GM21576 (cell line): ENCODE measurements around the gene PIAS3.
"Not testable (repeated sequence)": the region's sequence is repeated elsewhere in the genome, so short reads cannot be mapped to it uniquely, and the experiment has no call there.

ENCODE experiments used
- ATAC-seq: cut with Tn5 transposase; IDR thresholded peaks from one replicate; pipeline ENCODE4 v1.9.1; 2021; ENCODE audit warnings: mild to moderate bottlenecking, moderate library complexity; ENCODE audit not compliant: unreplicated experiment

Gene PIAS3

DNA sequence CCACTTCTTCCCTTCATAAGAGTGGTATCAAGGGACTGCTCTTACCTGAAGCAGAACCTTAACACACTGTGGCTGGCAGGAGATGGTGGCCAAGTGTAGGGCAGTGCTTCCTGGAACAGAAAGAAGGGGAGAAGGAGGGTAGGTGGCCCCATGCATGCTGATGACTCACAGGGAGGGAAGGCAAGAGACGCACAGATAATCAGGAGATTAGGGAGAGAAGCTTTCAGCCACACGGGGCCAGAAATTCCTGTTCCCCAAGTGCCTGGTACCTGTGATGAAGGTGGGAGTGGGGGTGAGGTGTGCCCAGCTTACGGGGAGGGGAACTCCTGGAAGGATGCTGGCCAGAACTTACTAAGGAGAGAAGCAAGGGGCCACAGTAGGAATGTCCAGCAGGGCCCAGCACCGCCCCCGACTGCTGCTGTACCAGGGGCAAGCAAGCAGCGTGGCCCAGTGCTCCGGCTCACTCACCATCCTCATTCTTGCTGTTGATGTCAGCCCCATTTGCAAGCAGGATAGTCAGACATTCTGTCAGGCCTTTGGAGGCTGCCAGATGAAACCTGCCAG, 19.1 kb upstream of the PIAS3 start:
- no peak for ATAC-seq

DNA sequence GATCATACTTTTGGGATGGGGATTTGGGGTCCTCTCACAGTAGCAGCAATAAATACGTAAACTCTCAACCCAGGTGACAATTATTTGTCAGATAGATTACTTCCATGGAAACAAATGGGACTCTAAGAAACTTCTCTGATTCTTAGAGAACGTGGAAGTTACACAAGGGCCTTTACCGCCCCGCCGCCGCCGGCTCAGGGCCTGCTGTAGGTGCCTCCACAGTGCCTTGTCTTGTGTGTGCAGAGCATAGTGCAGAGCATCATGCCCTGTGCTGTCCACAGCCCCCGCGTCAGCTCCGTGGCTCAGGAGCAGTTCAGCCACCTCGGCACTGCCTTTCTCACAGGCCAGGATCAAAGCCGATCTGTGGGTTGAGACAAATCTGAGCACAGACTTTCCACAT, 15.8 kb upstream of the PIAS3 start:
- ATAC-seq, result no peak

DNA sequence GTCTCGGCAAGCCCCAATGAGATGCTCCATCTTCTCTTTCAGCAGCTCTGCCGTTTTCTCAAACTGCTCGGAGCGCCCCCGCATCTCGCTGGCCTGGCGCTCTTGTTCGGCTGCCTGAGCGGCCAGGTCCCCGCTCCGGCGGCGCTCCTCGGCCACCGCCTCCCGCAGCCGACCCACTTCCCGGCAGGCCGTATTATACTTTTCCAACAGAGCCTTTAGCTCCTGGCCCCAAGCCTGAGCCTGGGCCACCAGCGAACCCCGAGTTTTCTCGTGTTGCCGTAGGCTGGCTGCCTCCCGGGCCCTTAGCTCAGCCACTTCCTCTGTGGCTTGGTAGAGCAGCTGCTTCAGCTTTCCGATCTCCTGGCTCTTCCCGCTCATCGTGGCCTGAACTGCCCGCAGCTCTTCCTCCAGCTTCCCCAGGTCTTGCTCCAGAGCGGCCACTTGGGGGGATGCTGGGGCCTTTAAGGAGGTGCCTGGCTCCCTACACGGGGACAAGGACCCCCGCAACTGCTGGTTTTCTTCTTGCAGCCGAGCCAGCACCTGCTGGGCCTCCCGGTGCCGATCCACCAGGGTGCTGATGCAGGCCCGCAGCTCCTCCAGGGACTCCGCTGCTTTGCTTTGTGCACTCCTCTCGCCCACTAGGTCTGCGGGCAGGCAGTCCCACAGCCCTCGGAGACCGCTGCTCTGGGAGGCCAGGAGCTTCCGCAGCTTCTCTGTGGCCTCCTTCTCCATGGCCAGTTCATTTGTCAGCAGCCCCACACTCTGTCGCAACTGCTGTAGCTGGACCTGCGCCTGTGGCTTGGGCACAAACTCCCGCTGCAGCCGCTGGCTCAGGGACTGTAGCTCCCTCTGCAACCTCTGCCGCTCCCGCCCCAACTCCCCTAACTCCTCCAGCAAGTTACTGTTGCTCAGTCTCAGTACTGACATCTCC, 13.4 kb upstream of the PIAS3 start:
- no peak for ATAC-seq

DNA sequence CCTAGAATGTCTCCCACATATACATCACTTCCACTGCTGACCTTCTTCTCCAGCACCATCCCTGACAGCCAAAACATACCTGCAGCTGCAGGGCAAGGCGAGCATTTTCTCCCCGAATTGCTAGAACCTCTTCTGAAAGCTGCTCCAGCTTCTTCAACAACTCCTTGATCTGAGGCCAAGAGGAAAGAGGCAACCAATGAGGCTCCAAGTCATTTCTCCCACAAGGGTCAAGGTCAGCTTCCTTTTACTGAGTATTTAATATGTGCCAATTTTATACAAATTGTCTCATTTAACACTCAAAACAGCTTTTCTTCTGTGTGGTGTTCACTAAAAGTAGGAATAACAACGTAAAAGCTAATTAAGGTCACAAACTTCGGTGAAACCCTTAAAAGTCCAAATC, 9.4 kb upstream of the PIAS3 start:
- no peak for ATAC-seq

DNA sequence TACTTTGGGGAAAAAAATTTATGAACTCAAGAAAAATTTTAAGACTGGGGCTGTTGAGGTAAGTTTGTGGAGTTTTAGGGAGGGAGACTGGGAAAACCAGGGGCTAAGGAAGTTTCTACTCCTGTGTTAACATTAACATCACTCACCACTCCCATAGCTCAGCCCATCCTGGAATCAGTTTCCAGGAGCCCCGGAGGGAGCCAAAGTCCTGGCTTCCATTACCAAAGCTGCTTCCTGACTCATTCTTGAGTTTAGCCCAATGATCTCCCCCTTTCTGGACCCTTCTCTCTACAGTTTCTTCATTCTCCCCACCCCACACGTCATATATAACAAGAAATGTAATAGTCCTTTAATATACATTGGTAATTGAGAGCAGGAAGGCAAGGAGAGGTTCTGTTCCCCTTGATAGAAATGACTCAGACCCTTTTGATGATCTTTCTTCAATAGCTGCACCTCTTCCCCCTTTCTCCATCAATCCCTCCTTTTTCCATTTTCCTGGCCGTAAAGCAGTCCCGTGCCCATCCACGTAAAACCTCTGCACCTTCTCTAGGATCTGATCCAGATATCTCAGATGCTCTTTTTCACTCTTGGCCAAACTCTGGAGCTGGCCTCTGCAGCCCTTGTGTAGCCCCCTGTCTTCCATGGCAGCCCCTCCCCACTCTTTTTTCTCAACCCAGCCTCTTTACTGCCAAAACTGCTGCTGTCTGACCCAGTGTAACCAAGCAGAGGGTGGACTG, 4.6 kb upstream of the PIAS3 start:
- no peak for ATAC-seq

DNA sequence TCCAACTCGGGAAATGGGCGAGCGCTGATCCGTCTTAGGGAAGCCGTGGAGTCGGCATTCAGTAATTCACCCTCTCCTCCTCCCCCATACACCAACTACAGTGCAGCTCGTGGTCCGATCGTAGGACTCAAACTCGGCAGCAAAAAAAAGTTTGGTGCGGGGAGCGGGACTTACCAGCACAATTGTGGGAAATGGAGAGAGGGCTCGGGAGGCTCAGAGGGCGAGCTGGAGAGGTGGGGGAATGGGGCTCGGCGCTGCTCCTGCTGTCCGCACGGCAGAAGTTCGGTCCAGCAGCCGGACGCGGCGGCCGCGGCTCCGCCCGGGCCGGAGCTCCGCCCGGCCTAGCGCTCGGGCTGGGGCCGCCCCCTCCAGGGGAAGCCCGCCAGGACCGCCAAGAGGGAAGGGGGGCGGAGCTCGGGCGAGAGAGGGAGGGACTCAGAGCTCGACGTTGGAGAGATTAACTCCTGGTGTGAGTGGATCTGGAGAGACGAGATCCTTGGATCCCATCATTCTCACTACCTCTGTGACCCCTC, 676 bp upstream of the PIAS3 start:
- ATAC-seq, result peak; percentile 54

DNA sequence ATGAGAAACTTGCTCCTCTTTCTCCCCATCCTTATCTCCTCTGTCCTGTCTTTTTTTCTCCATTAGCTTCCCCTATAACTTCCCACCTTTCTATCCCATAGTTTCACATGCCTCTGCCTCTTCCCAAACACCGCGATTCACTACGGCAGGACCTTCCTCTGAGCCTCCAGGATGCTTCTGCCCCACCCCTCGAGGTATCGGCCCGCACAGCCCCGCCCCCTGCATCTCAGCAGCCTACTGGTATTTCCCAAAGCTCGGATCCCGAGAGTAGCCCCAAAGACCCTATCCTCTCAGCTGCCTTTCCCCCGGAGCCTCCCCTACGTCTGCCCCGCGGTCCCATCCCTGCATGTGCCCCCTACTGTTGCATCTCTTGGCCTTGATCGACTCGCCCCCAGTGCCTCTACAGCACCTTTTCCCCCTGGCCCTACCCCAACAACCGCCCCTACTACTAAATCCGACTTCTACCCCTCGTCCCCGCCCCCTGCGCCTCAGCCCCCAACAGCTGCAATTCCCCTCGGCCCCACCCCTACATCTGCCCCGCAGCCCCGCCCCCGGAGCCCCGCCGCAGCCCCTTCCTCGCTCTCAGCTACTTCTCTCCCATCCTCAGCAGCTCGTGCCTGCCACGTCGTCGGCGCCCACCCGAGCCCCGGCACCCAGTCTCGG, 512 bp downstream of the PIAS3 start:
- no peak for ATAC-seq

DNA sequence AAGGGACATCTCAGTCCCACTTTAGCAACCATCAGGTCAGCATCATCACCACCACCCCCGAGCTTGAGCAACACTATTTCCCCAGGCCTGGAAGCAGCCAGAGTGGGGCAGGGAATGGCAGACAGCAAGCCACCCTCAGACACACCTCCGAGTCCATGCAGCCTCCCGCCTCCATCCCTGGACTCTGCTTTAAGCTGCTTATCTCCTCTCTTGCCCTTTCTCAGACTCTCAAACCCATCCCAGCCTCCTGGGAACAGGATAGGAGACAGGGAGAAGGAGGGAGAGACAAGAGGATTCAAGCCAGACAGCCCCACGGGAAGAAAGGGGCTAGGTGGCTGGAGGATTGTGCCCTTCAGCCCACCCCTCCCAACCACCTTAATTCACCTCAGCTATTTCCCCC, 1.7 kb downstream of the PIAS3 start:
- ATAC-seq, result no peak

DNA sequence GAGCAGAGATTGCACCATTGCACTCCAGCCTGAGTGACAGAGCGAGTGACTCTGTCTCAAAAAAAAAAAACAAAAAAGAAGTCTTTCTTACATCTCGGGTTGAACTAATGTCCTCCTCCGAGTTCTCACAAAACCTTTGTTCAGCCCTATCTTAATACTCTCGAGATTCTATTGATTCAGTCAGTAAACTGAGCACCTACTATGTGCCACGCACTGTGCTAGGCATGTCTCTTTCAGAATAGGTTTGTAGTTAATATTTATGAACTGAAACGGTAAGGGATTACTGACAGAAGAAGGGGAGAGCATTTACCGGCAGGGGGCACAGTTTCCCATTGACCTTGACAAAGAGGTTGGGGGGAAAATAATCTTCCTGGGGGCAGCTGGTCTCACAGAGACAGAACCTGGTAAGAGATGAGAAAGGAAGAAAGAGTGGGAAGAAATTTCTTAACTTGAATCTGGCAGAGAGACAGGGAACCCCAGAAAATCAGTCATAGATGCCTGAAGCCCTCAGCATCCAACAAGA, 3.4 kb downstream of the PIAS3 start:
- no peak for ATAC-seq

DNA sequence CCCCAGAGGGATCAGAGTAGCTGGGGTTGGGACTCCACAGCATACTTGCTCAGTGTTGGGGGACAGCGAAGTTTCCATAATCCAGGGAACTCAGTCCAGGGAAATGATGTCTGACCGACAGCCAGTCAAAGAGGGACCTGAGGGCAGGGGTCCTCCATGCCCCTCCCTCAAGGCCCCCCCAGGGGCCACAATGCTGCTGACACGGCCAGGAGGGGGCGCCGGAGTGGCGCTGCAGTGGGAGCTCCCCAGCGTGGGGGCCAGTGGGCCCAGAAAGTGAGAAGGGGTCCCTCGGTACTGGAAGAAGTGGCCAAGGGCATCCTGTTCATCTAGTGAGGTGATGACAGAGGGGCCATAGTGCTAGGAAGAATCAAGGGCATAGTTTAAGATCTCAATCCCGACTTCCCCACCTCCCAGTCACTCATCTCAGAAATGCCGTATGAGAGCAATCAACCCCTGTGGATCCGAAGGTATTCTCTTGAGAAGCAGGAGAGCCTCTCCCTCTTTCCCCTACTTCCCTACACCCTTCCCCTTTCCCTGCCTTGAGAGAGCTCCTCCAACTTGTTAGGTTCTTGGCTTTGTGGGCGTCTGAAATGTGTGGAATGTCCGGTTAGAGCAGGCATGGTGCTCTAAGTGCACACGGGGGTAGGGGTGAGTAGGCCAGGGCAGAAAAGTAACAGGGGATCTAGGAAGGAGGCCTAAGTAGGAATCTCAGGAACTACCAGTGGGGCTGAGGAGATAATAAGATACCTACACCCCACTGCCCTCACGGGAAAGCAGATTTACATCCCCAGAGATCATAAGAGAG, 9.3 kb downstream of the PIAS3 start:
- ATAC-seq, result no peak

DNA sequence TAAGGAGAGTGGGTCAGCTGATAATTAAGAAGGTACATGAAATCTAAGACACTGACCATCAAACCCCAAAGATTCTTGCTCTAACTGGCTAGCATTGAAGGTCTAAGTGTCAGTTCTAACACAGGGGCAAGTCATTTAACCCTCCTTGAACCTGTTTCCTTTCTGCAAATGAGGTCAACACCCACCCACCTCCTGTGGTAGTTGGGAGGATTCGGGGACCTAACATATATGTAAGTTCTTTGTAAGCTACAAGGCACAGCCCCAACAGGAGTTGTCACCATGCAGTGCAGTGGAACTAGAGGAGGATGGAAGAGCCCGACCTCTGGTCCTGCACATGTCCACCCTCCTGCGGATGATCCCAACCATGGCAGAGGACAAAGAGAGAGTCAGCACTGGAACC, 11.1 kb downstream of the PIAS3 start:
- no peak for ATAC-seq

DNA sequence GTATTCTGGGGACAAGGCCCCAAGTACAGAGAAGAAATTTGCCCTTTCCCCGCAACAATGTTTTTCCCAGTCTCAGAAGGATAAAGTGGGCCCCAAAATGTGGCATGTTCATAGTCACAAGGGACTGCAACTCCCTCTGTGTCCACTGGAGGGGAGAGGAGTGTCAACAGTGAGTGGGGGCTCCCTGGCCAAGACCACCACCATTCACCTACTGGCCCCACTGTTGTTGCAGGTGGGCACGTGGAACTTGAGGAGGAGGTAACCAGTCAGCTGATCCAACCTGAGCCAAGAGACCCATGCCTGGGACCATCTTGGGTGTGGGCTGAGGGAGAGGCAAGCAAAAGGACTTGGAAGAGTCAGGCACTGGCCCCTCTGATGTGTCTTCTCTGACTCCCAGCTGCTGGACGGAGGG, 12.7 kb downstream of the PIAS3 start:
- no peak for ATAC-seq

DNA sequence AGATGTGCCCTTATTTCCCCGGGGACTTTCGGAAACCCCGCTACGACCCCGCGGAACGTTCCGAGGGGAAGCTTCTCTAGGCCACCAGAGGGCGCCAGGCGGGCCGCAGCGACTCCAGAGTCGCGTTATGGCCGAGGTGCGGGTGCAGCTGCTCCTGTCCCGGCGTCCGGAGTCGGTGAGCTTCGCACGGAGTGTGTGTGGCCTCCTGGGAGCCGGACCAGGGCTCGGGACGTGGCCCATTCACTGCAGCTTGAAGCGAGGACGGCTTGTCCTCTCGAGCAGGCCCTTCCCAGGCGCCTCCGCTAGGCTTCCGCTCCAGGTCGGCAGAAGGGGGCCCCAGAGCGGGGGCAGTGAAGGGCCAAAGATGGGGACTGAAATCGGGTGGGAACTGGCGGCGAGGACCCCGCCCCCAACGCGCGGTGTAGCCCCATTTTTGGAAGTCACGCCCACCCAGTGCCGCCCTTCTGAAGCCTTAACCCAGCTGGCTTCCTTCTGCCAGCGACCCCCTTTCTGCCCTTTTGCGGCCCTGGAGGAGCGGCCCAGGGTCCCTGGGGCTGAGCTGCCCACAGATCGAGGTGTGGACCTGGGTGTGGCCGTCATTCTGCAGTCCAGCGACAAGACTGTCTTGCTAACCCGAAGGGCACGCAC, 13.2 kb downstream of the PIAS3 start, which contains the start of gene NUDT17:
Gene NUDT17, plus strand, starts transcription at position 117 of the 648 bp plus-strand sequence. Its CDS starts 11 bp downstream, at position 128.
- ATAC-seq, result peak; percentile 48

DNA sequence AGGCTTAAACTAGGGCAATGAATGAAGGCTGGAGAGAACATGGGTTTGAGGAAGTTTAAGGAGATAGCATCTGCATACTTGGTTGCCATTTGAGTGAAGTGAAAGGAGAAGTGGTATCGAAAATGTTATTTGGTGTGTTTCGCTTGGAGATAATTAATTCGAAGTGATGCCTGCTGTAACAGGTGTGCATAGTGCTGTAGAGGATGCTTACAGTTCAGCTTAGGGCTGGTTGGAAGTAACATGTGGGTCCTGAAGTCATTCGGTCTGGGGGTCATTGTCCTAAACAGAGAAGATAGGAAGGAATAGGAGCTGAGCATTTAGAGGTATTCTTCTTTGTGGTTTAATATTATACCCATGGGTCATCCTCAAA, 13.8 kb downstream of the PIAS3 start:
- ATAC-seq, result peak; percentile 66

DNA sequence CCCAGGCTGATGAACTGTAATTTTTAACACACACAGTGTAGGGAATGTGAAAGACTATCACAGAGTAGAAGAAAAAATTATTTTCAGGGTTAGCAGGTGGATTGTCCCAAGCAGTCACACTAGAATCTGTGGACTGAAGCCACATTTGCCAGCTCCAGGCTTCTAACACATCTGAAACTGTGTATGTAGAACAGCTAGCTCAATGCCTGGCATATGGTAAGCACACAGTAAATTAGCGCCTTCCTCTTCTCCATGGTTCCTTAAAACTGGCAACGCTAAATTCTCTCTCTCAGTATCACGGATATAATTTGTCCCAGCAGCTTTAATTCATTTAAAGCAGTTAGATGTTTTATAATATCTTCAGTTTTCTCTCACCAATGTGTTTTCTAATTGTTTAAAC, 15.8 kb downstream of the PIAS3 start:
- ATAC-seq, result no peak

DNA sequence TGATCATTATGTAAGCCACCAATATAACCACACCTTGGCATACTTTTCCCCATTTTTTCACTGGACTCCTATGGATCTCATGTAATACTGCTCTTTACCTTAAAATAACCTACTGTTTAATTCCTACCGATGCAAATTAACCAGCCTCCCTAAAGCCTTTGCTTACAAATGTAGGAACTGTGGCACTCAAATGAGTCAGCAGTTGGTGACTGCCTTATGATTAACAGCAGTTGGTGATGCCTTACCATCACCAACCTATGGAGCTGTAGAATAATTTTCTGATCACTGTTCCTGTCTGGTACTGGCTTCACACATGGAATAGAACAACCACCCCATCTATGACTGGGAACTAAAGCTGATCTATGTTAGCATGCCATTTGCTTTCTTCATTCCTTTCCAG, 21.2 kb downstream of the PIAS3 start:
- ATAC-seq, result no peak

DNA sequence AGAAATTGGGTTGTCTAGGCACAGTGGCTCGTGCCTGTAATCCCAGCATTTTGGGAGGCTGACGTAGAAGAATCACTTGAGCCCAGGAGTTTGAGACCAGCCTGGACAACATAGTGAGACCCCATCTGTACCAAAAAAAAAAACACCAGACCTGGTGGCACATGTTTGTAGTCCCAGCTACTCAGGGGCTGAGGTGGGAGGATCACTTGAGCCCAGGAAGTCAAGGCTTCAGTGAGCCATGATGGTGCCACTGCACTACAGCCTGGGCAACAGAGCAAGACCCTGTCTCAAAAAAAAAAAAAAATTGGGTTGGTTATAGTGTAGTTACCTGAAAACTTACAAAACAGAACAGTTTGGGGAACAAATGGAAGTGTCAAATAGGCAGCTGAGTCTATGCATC, 28.1 kb downstream of the PIAS3 start:
- not testable (repeated sequence) for ATAC-seq

DNA sequence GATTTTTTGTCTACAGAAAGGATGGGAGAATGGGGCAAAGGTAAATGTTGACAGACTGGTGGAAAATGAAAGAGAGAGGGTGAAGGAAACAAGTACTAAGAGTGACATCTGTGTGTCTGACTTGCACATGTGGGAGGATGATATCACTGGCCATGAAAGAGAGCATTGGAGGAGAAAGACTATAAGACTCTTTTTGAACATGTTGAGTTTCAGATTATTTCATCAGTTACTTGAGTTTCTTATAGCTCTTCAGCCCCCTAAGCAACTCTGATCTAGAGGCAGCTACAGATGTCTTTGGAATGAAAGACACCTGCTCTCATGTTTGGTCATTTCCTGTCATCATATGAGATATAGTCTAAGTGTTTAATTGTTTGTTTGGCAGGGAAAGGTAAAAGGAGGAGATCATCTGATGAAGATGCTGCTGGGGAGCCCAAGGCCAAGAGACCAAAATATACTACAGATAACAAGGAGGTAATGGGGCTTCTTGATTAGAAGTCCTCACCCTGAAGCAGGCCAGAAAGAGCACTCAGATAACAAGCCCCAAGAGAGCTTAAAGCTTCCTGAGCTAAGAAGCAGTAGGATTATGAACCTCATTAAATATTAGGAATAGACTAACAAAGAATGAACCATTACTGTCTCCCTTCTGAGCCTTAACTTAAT, 30.4 kb downstream of the PIAS3 start:
- ATAC-seq, result peak; percentile 38

DNA sequence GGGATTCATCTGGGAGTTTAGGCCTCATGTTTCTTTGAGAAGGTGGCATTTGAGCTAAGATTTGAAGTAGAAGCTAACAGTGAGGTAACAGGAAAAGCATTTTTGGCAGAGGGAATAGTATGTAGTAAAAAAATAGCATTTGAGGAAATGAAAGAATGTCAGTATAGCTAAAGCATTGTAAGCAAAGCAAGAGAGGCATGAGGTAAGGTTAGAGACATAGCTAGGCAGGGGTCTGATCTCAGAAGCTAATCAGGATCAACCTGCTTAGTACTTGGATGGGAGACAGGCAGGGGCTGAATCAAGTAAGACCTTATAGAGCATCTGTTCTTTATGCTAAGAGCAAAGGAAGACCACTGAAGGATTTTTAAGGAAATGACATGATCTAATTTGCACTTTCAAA, 30.9 kb downstream of the PIAS3 start:
- ATAC-seq, result no peak
